ENCODE data around the gene FGD2.
A peak's percentile ranks its signal among the peaks of the same experiment; 100 is the strongest.

FGD2 gene

DNA sequence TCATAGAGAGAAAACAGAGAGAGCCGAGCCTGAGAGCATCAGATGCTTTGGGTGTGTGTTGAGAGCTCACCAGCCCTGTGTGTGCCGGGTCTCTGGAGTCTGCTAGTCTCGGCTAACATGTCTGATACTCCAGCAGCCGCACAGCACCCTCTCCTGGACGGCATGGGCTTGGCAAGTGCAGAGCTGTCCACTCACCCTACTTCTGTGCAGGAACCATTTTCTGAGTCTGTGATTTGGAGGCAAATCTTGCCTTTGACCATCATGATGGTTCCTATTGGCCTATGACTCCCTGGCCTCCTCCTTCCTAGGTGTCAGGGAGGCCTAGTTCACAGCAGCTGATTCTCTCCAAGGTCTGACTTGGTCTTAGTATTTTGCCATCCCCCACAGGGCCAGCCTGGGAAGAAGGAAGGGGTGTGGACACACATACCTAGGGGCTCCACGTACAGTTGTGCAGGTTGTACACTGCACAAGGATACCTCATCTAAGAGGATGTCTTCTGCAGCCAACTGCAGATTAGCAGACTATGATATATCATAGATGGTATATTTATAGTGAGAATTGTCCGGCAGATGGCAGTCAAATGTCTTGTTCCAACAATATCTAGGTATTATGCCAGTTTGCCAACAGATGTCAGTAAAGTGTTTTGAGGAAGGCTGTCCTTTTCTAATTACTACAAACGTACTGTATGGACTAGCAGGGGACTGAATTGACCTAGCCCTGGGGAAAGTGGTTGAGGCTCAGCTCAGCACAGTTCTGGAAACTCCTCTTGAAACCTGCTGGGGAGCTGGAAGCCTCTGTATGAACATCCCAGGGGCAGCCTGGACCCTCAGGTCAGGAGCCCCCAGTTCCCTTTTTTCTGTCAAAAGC is 13.0 kb downstream of the FGD2 start:
- peak; percentile 89 for DNase-seq (ENCODE audit: low read depth)

DNA sequence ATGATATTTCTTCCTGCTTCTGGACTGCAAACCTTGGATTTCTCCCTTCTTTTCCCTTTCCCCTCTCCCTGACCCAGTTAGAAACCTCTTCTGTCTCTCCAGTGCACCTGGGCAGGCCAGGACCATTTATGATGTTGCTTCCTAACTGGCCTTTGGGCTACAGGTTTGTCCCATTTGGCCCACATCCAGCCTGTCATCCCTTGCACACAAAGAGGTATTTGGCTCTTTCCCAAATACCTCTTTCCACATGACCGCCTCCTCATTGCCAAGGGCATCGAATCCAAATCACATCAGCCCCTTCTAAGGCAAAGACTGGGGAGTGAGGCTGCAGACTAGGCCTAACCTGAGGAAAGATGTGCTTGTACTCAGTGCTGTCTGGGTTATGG is 13.6 kb downstream of the FGD2 start:
- no peak for DNase-seq (ENCODE audit: low read depth)

DNA sequence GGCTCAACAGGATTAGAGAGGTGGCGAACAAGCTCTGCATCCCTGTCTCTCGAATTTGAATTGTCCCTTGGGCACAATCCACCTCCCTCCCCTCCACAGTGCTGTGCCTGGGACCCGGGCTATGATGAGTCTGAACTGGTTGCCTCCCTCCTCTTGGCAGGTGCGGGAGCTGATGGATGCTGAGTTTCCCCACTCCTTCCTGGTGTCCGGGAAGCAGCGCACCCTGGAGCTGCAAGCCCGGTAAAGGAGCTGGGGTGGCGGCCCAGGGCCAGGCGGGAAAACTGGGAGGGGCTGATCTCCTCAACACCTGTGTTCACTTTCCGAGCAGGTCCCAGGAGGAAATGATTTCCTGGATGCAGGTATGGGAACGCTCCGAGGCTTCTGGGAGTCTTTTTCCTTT is 14.9 kb downstream of the FGD2 start:
- DNase-seq (ENCODE audit: low read depth), result no peak

DNA sequence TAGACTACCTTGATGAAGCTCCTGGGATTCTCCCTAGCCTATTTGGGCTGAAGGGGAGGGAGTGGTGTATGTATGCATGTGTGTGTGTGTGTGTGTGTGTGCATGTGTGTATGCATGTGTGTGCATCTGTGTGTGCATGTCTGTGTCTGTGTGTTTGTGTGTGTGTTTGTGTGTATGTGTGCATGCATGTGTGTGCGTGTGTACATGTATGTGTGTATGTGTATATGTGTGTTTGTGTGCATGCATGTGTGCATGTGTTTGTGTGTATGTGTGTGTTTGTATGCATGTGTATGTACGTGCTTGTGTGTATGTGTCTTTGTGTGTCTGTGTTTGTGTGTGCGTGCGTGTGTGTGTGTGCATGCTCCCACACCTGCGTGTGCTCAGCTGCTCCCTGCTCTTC is 15.4 kb downstream of the FGD2 start:
- no peak for DNase-seq (ENCODE audit: low read depth)

DNA sequence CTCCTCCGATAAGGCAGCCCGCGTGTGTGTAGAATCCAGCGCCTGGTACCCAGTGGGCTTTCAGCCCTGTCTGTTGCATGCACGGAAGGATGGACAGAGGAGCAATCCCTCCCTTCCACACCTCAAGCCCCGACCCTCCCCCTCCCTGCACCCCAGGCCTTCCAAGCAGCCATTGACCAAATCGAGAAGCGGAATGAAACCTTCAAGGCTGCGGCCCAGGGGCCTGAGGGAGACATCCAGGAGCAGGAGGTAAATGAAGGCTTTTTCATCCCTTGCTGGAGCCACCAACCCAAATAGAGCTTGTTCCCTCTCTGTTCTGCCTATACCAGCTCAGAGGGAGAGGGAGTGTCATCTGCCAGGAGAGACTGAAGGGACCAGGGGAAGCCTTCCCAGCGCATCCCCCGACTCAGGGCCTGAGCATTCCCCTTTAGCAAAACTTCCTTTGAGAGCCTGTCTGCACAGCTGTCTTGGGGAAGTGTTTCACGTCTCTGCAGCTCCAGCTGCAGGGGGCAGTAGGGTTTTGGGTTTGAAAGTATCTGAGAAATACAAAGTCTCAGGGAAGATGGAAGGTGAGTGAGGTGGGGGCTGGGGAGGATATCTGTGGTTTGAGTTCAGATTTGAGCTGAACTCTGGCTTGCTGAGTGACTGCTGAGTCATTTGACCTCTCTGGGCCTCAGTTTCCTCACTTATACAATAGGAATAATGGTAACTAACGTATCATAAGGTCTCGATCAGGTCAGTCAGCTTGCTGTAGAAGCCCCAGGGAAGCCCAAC is 16.1 kb downstream of the FGD2 start:
- DNase-seq (ENCODE audit: low read depth), result peak; percentile 55

DNA sequence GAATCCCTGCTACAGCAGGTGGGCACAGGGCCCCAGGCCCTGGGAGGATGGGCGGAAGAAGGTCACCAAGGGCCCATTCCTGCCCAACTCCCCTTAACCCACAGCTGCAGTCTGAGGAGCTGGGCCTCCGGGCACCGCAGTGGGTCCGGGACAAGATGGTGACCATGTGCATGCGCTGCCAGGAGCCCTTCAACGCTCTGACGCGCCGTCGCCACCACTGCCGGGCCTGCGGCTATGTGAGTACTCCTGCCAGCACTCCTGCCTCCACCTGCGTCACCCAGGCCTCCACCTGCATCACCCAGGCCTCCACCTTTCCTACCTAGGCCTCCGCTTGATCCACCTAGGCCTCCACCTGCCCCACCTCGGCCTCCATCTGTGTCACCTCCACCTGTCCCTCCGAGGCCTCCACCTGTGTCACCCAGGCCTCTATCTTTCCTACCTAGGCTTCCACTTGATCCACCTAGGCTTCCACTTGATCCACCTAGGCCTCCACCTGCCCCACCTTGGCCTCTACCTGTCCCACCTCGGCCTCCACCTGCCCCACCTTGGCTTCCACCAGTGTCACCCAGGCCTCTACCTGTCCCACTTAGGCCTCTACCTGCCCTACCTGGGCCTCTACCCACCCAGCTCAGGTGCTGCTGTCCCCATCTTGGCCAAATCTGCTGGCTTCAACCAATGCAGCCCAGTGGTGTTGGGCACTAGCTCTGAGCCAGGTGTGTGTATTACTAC is 16.8 kb downstream of the FGD2 start:
- DNase-seq (ENCODE audit: low read depth), result no peak

DNA sequence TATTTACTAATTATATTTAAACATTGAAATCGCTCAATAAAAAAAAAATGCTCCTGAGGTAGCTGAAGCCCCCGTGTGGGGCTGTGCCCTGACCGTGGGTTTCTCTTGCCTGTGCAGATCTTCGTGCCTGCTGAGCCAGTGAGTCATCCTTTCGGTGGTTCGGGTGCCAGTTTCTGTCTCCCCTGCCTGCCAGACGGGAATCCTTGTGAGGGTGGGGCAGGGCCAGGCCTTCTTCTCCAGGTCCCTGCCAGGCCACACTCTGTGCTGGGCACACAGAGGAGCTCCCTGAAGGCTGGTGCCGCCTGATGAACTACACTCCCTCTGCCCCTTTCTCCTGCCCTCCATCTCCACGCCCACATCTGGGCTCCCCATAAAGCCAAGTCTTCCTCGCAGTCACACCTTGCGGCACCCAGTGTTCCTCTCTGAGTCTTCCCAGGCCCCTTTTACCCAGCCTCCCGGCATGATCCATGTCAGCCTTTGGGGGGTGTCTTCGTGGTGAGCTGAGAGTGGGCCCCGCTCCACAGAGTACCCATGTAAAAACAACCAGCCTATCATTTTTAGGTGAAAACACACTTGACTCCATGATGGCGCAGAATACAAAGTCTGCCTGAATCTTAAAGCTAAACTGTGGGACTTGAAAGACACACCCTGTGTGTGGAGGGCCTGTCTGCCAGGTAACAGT is 19.3 kb downstream of the FGD2 start:
- peak; percentile 51 for DNase-seq (ENCODE audit: low read depth)

DNA sequence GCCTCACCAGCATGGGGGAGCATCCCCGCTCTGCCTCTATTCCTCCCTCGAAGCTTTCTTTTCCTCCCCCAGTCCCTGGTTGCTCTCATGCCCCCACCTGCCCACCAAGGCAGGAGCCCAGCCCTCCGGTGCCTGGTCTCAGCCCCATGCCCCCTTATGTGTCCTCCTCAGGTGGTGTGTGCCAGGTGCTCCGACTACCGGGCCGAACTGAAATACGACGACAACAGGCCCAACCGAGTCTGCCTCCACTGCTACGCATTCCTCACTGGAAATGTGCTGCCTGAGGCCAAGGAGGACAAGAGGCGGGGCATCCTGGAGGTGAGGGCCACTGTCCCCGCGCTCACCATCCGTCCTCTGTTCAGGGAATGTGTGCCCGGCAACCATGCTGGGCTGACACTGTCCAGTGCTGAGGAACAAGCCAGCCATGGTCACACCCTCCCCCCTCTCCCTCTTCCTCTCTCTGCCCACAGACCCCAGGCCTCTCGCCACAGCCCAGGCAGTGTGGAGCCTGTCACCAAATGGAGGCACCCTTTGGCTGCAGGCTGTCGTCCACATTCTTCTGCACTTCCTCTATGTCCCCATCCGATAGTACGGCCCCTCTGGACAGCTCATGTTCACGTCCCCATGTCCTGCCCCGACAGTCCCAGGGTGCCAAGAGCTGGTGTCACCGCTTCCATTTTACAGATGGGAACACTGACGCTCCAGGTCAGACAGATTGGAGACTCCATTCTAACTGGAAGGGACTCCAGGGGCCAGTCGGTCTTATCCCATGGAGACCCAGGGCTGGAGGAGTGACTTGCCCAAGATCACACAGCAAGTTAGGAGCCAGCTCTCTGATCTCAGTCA is 20.4 kb downstream of the FGD2 start:
- no peak for DNase-seq (ENCODE audit: low read depth)

DNA sequence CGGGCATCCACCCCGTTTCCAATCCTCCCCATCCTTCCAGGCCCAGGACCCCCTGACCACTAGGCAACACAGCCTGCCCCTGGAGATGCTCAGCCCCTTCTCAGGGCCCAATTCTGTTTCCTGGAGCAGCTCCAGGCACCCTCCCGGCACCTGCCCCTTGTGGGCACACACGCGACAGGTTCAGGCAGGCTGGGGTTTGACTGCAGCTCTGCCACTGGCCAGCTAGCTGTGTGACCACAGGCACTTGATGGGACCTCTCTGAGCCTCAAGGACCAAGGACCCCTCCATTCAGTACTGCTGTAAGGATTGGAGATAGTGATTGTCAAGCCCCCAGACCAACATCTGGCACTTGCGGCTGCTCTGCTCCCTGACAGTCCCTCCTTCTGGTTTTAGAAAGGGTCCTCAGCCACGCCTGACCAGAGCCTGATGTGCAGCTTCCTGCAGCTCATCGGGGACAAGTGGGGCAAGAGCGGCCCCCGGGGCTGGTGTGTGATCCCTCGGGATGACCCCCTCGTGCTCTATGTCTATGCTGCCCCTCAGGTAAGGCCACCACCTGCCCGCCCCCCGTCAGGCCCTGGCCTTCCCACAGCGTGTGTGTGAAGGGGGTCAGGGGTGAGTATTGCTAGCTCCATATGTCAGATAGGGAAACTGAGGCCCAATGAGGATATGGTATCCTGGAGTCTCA is 21.7 kb downstream of the FGD2 start:
- DNase-seq (ENCODE audit: low read depth), result no peak

DNA sequence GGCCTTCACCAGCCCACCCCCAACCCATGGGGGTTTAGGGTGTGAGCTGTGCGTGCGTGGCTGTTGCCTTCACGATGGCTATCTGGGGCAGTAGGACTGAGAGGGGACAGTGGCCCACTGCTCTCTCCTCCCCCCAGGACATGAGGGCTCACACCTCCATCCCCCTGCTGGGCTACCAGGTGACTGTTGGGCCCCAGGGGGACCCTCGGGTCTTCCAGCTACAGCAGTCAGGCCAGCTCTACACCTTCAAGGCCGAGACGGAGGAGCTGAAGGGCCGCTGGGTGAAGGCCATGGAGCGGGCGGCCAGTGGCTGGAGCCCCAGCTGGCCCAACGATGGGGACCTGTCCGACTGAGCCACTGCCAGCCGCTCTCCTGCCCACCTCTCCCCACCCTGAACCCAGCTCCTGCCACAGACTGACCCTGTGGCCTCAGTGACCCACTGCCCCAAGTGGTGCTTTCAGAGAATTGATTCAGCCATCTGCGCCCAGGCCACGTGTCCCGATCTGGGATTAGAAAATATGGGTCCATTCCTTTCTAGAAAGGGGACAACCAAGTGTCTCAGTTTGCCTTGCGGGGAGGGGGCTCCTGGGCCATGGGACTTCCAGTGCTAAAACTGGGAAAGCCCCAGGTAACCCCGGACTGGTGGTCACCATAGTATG is 22.5 kb downstream of the FGD2 start:
- DNase-seq (ENCODE audit: low read depth), result no peak

DNA sequence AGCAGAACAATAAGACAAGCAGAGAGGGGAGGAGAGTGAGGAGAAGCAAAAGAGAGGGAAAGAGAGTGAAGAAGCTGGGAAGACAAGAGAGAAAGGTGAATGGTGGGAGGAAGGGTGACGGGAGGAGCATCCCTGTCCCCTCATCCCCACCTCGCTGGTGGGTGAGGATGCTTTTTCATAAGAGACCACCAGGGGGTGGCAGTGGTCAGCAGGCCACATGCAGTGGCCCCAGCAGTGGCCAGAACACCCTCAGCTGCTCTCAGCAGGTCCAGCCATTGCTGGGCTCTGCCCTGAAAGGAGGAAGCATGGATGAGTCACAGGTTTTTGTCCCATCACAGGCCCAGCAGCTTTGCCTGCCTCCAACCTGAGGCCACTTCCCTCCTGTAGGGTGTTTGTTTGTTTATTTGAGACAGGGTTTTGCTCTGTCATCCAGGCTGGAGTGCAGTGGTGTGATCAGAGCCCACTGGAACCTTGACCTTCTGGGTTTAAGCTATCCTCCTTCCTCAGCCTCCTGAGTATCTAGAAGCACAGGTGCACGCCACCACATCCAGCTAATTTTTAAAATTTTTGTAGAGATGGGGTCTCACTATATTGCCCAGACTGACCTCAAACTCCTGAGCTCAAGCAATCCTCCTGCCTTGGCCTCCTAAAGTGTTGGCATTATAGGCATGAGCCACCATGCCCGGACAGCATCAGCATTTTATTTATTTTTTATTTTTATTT is 24.0 kb downstream of the FGD2 start:
- peak; percentile 90 for DNase-seq (ENCODE audit: low read depth)

DNA sequence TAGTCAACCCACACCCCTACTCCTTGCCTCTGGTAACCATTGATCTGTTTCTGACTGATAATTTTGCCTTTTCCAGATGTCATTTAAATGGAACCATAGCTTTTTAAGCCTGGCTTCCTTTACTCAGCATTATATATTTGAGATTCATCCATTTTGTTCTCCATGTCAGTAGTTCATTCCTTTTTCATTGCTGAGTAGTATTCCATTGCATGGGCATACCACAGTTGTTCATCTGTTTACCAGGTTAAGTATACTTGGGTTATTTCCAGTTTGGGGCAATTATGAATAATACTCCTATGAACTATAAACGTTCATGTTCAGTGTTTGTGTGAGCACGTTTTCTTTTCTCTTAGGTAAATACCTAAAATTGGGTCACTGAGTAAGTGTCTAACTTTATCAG is 25.1 kb downstream of the FGD2 start:
- no peak for DNase-seq (ENCODE audit: low read depth)

DNA sequence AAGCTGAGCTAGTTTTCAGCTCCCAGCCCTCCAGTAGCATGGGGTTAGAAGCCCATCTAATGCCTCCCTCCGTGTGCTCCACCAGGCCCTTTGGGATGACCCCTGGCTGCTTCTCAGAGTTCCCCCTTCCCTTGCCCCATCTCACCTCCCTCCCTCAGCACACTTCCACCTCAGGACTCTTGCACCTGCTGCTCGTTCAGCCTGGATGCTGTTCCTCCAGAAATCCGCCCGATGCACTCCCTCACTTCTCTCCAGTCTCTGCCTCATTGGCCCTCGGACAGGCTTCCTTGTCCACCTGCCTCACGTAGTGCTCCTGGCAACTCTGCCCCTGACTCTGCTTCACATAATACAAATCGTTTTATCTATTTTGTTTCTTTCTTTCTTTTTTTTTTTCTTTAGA is 26.8 kb downstream of the FGD2 start:
- DNase-seq (ENCODE audit: low read depth), result no peak

DNA sequence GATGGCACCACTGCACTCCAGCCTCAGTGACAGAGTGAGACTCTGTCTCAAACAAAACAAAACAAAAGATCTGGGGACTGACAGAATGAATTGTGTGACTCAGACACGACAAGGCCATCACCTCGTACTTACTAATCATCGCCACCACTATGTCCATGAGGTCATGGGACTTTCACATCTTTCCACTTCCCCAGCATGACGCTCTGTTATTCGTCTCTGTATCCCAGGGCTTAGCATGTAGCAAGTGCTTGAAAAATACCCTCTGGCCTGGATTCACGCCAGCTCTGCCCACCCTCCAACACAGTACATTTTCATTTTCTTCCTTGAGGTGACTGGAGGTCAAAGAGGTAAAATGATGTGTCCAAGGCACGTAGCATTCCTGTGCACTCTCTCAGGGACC is 27.8 kb downstream of the FGD2 start:
- peak; percentile 24 for DNase-seq (ENCODE audit: low read depth)

DNA sequence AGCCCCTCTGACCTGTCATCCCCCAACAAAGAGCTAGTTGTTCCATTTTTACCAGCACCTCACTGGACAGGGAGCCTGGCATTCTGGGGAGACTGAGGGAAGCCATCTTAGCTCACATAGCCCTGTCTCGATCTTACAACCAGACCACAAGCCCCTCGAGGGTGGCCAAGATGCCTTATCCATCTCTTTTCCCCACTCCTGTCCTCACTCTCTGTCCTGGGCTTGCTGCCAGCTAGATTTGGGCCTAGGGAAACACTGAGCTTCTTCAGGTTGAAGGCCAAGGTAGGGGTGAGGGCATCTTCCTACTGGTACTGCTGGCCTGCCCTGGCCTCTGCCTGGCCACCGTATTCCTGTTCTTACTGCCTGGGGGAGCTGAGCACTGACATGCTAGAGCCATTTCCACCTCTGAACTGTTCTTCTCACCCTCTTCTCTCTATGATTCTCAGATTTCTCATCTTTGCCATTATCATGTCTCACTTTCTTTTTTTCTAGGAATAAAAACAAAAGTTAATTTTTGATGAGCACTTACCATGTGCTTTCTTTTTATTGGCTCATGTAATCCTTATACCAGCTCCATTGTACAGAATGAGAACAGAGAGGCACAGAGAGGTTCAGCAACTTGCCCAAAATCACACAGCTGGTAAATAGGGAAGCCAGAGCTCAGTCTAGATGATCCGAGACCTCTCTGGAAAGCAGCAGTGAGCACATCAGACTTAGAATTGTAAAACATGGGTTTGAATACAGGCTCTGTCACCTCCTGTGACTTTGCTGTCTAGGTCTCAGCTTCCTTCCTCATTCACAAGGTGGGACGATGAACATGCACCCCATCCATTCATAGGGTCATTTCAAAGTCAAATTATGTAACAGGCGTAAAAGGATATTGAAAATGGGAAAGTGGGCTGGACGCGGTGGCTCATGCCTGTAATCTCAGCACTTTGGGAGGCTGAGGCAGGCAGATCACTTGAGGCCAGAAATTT is 28.7 kb downstream of the FGD2 start:
- no peak for DNase-seq (ENCODE audit: low read depth)

DNA sequence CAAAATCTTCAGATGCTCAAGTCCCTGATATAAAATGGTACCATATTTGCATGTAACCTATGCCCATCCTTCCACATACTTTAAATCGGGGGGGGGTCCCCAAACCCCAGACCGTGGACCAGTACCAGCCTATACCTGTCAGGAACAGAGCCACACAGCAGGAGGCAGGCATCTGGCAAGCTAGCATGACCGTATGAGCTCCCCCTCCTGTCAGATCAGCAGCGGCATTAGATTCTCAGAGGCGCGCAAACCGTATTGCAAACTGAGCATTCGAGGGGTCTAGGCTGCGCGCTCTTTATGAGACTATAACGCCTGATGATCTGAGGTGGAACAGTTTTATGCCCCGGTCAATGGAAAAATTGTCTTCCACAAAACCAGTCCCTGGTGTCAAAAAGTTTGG is 30.7 kb downstream of the FGD2 start:
- DNase-seq (ENCODE audit: low read depth), result no peak

DNA sequence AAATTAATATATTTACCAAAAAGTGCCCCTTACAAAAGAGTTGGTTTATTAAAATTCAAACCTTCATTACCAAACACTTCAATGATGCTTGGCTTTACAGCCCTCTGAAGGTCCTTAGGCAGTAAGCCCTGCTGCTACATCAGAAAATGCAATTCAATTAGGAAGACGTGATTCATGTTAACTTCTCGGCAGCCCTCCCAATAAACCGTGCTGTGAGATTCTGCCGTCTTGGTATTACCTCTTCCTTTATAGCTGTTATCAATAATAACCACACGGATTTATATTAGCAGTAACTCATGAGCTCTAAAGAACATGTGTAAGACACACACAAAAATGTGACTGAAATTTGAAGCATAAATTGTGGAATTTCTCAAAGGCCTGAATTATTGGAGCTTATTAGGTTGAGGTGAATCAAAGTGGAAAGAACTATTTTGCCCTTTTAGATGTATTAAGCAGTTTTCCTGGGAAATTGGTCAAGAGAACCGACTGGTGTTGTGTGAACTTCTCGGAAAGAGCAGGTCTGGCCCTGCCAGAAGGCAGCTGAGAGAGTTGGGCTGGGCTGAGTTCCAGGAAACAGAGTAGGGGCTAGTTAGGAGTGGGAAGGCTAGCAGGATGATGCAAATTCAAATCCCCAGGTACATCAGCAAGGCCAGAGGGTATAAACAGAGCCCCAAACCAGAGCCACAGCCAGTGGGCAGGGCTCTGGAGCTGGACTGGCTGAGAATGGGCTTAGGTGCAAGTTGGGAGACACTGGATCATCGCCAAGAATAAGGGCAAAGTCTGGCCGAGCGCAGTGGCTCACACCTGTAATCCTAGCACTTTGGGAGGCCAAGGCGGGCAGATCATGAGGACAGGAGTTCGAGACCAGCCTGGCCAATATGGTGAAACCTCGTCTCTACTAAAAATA is 33.1 kb downstream of the FGD2 start:
- no peak for DNase-seq (ENCODE audit: low read depth)

Measured in EH (cell line).